VCaP (cell line): Measurements from ENCODE around the gene PPP1CA.
A peak's percentile ranks its signal among the peaks of the same experiment; 100 is the strongest.

ENCODE experiments used
- H3K27ac ChIP-seq: fragments of 450-650 bp; 2 replicates; pipeline ENCODE4 v1.5.1; 2017
- TF ChIP-seq, protein P1 (sequence below): fragments of 450-650 bp; conservative IDR thresholded peaks from 2 replicates; pipeline ENCODE4 v1.5.1; 2017; ENCODE audit warnings: mild to moderate bottlenecking, moderate library complexity

PPP1CA gene

DNA sequence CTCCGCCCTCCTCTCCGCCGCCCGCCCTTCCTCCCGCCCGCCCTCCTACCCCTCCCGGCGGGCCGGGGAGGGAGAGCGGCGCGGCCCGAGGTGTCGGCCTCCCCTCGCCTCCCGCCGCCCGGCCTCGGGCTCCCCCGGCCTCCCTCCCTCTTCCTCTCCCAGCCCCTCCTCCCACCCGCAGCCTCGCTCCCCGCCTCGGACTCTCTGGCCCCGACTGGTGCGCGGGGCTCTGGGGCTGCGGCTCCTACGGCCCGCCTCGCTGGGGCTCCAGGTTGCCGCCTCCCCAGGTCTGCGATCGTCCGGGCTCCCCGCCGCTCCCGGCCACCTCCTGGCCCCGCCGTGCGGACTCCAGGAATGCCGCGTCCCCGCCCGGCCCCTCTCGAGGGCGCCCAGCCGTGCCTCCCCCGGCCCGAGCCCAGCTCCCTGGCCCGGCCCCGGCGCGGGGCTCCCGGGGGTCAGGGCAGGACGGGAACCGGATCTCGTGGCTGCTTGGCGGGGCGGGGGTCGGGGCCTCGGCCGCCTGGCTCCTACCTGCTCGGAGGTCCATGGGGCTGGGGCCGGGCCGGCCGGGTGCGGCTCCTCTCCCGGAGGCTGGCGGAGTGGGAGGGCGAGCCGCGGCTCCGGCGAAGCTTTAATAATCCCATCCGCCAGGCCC is 28.5 kb downstream of the PPP1CA start, which contains the start of gene CLCF1:
TSS of gene CLCF1 (minus strand) at position 606 of the 655 bp plus-strand sequence. CDS start at position 547, 59 bp downstream.
- H3K27ac ChIP-seq: peak within 1 kb of the TSS; percentile 95
- TF ChIP-seq, protein P1, sequence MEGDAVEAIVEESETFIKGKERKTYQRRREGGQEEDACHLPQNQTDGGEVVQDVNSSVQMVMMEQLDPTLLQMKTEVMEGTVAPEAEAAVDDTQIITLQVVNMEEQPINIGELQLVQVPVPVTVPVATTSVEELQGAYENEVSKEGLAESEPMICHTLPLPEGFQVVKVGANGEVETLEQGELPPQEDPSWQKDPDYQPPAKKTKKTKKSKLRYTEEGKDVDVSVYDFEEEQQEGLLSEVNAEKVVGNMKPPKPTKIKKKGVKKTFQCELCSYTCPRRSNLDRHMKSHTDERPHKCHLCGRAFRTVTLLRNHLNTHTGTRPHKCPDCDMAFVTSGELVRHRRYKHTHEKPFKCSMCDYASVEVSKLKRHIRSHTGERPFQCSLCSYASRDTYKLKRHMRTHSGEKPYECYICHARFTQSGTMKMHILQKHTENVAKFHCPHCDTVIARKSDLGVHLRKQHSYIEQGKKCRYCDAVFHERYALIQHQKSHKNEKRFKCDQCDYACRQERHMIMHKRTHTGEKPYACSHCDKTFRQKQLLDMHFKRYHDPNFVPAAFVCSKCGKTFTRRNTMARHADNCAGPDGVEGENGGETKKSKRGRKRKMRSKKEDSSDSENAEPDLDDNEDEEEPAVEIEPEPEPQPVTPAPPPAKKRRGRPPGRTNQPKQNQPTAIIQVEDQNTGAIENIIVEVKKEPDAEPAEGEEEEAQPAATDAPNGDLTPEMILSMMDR: no peak

DNA sequence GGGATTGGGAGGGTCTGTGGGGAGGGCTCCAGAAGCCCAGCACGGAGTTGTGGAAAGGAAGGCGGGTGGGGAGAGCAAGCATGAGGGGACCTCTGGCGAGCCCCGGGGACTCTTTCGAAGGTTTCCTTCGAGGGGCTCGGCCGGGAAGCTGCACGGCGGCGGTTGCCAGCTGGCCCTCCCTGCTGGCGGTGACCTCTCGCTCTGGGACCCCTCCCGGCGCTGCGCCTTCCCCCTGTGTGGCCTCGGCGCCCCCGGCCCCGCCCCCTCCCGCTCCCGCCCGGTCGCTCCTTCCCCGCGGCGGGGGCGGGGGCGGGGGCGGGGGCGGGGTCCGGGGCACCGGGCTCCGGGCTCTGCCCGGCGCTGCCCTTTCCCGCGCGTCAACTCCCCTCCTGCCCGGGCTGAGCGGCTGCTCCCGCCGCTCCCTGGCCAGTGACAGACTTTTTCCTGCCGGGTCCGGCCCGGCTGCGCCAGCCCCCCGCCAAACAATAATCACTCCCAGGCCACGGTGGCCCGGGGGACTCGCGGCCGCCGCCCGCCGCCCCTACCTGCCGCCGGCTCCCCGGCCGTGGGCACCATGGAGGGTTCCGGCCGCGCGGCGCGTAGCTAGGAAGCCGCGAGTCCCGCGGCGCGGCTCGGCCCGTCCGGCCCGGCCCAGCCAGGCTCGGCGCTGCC is 29.2 kb downstream of the PPP1CA start:
- TF ChIP-seq, protein P1: no peak

DNA sequence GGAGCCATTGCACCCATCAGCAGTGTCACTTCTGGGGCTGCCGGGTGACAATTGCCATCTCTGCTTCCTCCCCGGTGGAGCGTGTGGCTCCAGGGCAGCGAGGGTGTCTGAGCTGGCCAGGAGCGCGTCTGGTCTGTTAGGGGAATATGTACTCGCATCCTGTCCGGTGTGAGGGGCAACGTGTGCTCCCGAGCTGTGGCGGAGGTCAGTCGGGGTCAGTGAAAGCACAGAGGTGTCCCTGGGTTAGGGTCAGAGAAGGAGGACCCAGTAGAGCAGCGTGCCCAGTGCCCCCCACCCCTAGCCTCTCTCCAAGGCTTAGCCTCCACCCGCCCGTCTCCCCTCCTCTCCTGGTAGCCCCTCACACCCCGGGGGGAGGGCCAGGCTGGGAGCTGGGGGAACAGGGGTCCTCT is 29.7 kb downstream of the PPP1CA start:
- TF ChIP-seq, protein P1: no peak
- H3K27ac ChIP-seq: peak overlapping the region; percentile 95

More for the DNA sequence above, 29.2 kb downstream of the PPP1CA start:
- H3K27ac ChIP-seq: peak overlapping the region; percentile 95

DNA sequence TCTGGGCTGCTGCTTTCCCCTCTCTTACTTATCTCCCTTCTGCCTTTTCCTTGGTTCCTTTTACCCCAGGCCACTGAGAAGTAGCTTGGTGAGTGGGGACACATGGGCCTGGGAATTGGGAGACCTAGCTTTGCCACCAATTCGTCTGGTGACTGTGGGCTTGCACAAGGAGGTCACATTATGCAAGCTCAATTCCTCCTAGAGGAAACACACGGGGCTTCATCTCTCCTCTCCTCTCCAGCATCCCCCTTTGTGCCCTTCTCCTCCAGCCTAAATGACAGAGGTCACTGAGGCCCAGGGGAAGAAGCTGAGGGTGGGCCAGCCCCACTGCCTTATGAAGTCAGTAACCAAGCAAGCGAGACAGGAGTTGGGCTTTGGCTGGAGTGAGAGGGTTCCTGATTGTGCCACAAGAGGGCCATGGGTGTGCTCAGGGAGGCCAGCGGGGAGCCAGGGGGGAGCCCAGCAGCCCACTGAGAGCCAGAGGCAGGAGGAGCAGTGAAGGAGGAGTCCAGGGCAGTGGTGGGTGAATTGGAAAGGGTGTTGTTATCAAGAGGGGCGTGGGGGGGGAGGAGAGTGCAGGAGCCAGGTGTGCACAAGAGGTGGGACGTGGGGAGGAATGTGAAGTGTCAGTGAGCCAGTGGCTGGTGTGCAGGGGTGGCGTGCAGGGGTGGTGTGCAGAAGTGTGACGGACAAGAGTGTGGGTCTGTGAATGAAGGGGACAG is 30.3 kb downstream of the PPP1CA start:
- TF ChIP-seq, protein P1: peak; percentile 81

DNA sequence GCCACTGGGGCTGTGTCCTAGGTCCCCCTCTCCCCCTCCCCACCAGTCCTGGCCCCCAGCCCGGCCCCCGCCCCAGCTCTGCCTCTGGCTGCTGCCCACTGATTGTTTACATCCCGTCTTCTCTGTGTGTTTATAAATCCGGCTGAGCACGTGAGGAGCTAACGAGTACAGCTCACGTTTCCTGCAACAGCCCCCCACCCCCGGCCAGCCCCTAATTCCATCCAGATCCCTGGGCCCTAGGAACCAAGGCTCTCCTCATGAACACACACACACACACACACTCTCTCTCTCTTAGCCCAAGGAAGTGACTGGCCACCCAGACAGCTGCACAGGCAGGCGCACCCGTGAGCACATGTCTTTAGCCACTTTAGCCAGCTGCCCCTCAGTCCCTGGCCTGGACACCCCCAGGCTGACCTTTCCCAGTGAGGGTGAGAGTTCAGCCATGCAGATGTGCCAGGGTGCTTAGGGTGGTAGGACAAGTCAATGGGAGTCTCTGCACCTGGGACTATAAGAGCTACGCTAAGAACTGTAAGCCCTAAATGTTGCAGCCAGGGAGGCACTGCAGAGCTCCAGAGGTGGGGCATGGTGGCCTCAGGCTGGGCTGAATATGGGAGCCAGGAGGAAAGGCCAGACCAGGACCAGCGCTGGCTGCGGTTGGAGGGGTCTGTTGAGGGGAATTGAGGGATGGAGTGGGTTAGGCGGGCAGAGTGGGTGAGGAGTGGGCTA is 31.1 kb downstream of the PPP1CA start:
- H3K27ac ChIP-seq: peak overlapping the region; percentile 9; the same call in 1 of the 2 replicates
- TF ChIP-seq, protein P1: no peak

More for the DNA sequence above, 30.3 kb downstream of the PPP1CA start:
- H3K27ac ChIP-seq: no peak overlapping the region; the same call in 1 of the 2 replicates

DNA sequence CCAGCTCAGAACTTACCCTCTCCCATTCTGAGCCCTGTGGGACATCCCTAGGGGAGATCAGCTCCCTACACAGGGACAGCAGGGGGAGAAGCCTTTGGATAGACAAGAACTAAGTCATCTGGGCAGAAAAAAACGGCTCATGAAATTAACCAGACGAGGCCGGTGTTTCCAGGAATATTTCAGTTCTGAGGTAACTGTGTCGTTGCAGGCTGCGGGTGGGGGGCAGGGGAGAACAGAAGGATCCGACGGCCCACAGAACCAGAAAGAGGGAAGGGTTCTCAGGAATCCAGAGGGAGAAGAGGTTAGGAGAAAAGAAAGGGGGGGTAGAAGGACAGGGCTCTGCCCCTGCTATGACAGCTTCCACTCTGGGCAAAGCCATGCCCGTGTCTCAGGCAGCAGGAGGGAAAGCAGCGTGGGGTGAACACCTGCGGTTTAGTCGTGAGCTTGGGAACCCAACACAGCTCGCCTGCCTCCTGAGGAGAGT is 31.8 kb downstream of the PPP1CA start:
- TF ChIP-seq, protein P1: no peak
- no peak overlapping the region for H3K27ac ChIP-seq
